MCF 10A (cell line): ENCODE results near the gene PEAK1. TPM values are rescaled to one million over a fixed set of nuclear protein-coding genes. Genes with fewer than 3 reads are reported as not detected.

Source experiments
- BruUV-seq: library from RNA; stranded (reverse); fragments of 400-500 nt; replicated peaks from 2 replicates; lab custom pipeline; 2021; lab: Mats Ljungman, UMichigan
- CTCF ChIA-PET: fragments of 300-600 bp; sonication (Branson Sonifier 250); formaldehyde crosslinking; extraction: SDS; loops from one replicate; lab custom pipeline; 2021; ENCODE audit warnings: antibody characterized with exemption, inconsistent platforms; lab: Yijun Ruan, JAX
- POLR2A ChIA-PET: fragments of 300-600, 350-650 bp; sonication (Branson Sonifier 250); formaldehyde crosslinking; extraction: SDS; loops from one replicate; lab custom pipeline; 2020; ENCODE audit warnings: antibody characterized with exemption, inconsistent platforms; lab: Yijun Ruan, JAX
- DNase-seq: peaks from one replicate; pipeline ENCODE4 v3.0.0-alpha.2; 2018; ENCODE audit not compliant: unreplicated experiment
- H3K27ac Mint-ChIP-seq: one replicate; pipeline ENCODE4 v1.8.0; 2022; ENCODE audit warnings: mild to moderate bottlenecking, low read depth, mixed read lengths; ENCODE audit not compliant: unreplicated experiment
- H3K27me3 Mint-ChIP-seq: one replicate; pipeline ENCODE4 v1.8.0; 2022; ENCODE audit warnings: mixed read lengths; ENCODE audit not compliant: insufficient read depth, unreplicated experiment
- H3K36me3 Mint-ChIP-seq: one replicate; pipeline ENCODE4 v1.8.0; 2022; ENCODE audit warnings: mild to moderate bottlenecking, moderate library complexity, mixed read lengths; ENCODE audit not compliant: insufficient read depth, unreplicated experiment
- H3K4me1 Mint-ChIP-seq: one replicate; pipeline ENCODE4 v1.8.0; 2022; ENCODE audit warnings: mixed read lengths; ENCODE audit not compliant: insufficient read depth, unreplicated experiment
- H3K4me3 Mint-ChIP-seq: one replicate; pipeline ENCODE4 v1.8.0; 2022; ENCODE audit warnings: mild to moderate bottlenecking, moderate library complexity, mixed read lengths; ENCODE audit not compliant: unreplicated experiment
- H3K9me3 Mint-ChIP-seq: one replicate; pipeline ENCODE4 v1.8.0; 2022; ENCODE audit warnings: mixed read lengths; ENCODE audit not compliant: unreplicated experiment
- intact Hi-C: fragments of 100-400 bp; cut with micrococcal nuclease; formaldehyde crosslinking; loops from 2 replicates; pipeline ENCODE4 v1.14.1; 2022
- total RNA-seq: library from RNA; stranded (reverse); gene quantifications from 2 replicates; pipeline ENCODE4 v1.2.3, GENCODE V29; 2022
- TF ChIP-seq, protein P1 (sequence below): fragments of 200-600 bp; IDR thresholded peaks from one replicate; pipeline ENCODE4 v1.8.0; 2022; ENCODE audit warnings: antibody characterized with exemption, mild to moderate bottlenecking; ENCODE audit not compliant: unreplicated experiment

Gene PEAK1
- total RNA-seq, 1 experiment from 2014 or later: 20.0 TPM

DNA sequence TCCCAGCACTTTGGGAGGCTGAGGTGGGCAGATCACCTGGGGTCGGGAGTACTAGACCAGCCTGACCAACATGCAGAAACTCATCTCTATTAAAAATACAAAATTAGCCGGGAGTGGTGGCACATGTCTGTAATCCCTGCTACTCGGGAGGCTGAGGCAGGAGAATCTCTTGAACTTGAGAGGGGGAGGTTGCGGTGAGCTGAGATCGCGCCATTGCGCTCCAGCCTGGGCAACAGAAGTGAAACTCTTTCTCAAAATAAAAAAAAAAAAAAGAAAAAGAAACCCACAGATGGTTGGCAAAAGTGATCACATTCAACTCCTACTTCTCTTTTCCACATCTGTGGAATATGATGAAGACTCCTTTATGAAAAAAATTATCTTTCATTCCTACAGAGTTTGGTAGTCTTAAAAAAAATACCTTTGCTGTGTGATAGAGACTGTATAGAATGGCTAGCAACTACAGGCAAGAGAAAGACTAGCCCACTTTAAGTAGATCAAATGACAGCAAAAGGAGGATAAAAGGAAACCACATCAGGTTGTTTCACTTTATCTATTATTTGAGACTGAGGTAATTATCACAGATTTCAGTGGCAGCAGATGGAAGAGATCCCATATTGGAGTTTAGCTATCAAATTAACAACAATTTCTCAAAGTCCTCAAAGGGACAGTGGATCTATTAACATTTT is 176.0 kb downstream of the PEAK1 start:
- Mint-ChIP-seq H3K27me3 (no peaks in the 10 kb centered on the region), H3K4me1 (no peaks in the 10 kb centered on the region), H3K27ac (no peak overlapping the region), H3K36me3 (no peaks in the 10 kb centered on the region), H3K4me3 (no peak overlapping the region), H3K9me3 (no peaks in the 10 kb centered on the region)
- TF ChIP-seq, protein P1, sequence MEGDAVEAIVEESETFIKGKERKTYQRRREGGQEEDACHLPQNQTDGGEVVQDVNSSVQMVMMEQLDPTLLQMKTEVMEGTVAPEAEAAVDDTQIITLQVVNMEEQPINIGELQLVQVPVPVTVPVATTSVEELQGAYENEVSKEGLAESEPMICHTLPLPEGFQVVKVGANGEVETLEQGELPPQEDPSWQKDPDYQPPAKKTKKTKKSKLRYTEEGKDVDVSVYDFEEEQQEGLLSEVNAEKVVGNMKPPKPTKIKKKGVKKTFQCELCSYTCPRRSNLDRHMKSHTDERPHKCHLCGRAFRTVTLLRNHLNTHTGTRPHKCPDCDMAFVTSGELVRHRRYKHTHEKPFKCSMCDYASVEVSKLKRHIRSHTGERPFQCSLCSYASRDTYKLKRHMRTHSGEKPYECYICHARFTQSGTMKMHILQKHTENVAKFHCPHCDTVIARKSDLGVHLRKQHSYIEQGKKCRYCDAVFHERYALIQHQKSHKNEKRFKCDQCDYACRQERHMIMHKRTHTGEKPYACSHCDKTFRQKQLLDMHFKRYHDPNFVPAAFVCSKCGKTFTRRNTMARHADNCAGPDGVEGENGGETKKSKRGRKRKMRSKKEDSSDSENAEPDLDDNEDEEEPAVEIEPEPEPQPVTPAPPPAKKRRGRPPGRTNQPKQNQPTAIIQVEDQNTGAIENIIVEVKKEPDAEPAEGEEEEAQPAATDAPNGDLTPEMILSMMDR: no peak
- intact Hi-C loops: no loop called here
- CTCF ChIA-PET: interaction anchor here (0.6 kb wide), 1 partner anchor 65 kb away, joined by 4 read pairs; no protein-coding TSS in a partner anchor
- DNase-seq: no peak
- POLR2A ChIA-PET: no interaction called here
- BruUV-seq: no TSS peak

DNA sequence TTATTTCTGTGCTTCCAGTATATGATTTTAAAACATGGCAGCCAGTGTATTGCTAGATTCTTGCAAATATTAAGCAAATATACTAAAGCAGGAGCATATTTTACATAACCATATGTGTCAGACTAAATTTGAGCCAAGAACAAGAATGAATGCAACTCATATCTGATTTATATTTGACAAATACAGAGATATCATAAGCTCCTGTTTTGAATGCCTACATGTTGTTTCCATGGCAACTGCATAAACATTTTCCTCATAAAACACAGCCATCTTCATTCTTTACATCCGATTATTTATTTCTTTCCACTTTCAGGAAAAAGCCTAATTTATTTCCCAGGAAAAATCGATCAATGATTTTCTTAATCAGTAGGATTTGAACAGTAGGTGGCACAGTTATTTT is 176.8 kb downstream of the PEAK1 start:
- no peaks in the 10 kb centered on the region for H3K9me3 Mint-ChIP-seq
- H3K27ac Mint-ChIP-seq: peak overlapping the region; percentile 35
- H3K27me3 Mint-ChIP-seq: no peaks in the 10 kb centered on the region
- BruUV-seq: no TSS peak
- DNase-seq: no peak
- intact Hi-C loops: no loop called here
- H3K4me3 Mint-ChIP-seq: no peak overlapping the region
- H3K36me3 Mint-ChIP-seq: no peaks in the 10 kb centered on the region
- no peaks in the 10 kb centered on the region for H3K4me1 Mint-ChIP-seq
- TF ChIP-seq, protein P1: no peak
- ChIA-PET POLR2A (no interaction called here), CTCF (interaction anchor here (0.6 kb wide), 1 partner anchor 64 kb away, joined by 4 read pairs; no protein-coding TSS in a partner anchor)

DNA sequence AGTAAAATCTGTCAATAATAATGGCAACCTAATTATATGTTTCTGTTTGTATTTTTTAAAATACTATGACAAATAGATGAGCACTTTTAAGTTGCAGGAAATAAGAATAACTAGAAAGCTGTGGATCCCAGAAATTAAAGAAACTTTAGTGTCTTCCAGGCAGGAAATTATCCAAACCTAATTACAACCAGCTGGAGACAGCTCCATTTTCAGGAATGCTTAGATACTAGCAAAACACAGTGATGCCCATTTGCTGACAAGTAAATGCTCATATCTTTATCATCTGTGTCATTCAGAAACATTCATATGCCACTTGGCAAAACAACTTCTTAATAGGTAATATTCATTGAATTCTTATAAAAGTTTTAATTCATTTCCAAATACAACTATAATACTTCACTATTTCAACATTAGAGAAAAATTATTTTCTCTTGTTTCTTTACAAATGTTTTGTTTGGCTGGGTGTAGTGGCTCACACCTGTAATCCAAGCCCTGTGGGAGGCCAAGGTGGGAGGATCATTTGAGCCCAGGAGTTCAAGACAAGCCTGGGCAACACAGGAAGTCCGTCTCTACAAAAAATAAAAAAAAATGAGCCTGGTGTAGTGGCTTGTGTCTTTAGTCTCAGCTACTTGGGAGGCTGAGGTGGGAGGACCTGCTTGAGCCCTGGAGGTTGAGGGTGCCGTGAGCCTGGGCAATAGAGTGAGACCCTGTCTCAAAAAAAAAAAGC is 179.9 kb downstream of the PEAK1 start:
- H3K27ac Mint-ChIP-seq: no peak overlapping the region
- CTCF ChIA-PET: interaction anchor here (0.5 to 0.6 kb wide), 2 partner anchors 32 to 545 kb away, joined by 3 to 4 read pairs; no protein-coding TSS in a partner anchor

DNA sequence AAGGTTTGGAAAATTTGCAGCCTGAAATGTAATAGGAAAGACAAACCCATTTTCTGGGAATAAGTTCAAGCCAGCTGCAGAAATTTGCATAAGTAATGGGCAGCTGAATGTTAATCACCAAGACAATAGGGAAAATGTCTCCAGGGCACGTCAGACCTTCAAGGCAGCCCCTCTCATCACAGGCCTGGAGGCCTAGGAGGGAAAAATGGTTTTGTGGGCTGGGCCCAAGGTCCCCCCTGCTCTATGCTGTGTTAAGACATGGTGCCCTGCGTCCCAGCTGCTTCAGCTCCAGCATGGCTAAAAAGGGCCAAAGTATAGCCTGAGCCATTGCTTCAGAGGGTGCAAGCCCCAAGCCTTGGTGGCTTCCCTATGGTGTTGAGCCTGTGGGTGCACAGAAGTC is 184.3 kb downstream of the PEAK1 start:
- Mint-ChIP-seq H3K27me3 (no peaks in the 10 kb centered on the region), H3K4me3 (no peak overlapping the region), H3K4me1 (no peaks in the 10 kb centered on the region), H3K27ac (no peak overlapping the region), H3K9me3 (no peaks in the 10 kb centered on the region), H3K36me3 (peaks cover 10% of the 10 kb centered on the region)
- intact Hi-C loops: no loop called here
- POLR2A ChIA-PET: no interaction called here
- CTCF ChIA-PET: no interaction called here
- TF ChIP-seq, protein P1: no peak
- no peak for DNase-seq
- no TSS peak for BruUV-seq

More for the DNA sequence above, 179.9 kb downstream of the PEAK1 start:
- Mint-ChIP-seq H3K27me3 (no peaks in the 10 kb centered on the region), H3K4me3 (no peak overlapping the region), H3K4me1 (no peaks in the 10 kb centered on the region), H3K9me3 (no peaks in the 10 kb centered on the region), H3K36me3 (peaks cover 4% of the 10 kb centered on the region)
- TF ChIP-seq, protein P1: no peak
- no TSS peak for BruUV-seq
- intact Hi-C loops: no loop called here
- POLR2A ChIA-PET: no interaction called here
- peak; percentile 35 for DNase-seq
